22Rv1 (cell line): Measurements from ENCODE around the gene B4GALT7.

ENCODE experiments used
- CTCF ChIP-seq: fragments of 450-650 bp; IDR thresholded peaks from 2 replicates; pipeline ENCODE4 v1.5.1; 2017; ENCODE audit warnings: mild to moderate bottlenecking
- ZFX ChIP-seq: fragments of 450-650 bp; IDR thresholded peaks from 2 replicates; pipeline ENCODE4 v1.6.1; 2017; ENCODE audit warnings: antibody characterized with exemption, borderline replicate concordance

GRCh38 chr5:177595026-177595585, 4.8 kb upstream of the B4GALT7 start:
- TF ChIP-seq CTCF (no peak), ZFX (no peak)
